ENCODE measurements around the gene APOL1.

Gene APOL1

DNA sequence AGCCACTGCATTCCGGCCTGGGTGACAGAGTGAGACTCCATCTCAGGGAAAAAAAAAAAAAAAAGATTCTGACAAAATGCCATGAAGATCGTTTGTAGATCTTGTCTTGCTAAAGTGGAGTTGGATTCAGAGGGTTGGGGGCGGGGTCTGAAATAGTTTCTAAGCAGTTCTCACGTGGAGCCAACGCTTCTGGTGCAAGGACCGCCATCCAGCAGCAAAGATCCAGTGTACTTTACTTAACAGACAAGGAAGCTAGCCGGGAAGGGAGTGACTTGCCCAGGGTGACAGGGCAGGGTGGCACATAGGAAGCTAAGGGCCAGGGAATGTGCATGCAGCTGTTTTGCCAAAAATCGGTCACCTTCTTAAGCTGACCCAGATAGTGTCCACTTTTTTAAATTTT lies 27.4 kb downstream of the APOL1 start:
- Histone ChIP-seq H3K36me3 (ENCODE audit: insufficient read depth, low read length) (peaks cover 47% of the 10 kb centered on the region), H3K9ac (ENCODE audit: low read length) (no peak overlapping the region), H3K9me2 (ENCODE audit: low read depth, low read length) (no peaks in the 10 kb centered on the region), H4K20me1 (ENCODE audit: insufficient read depth, low read length) (no peaks in the 10 kb centered on the region), H3F3A (ENCODE audit: insufficient read depth, low read length) (no peaks in the 10 kb centered on the region; the same call in 1 of the 2 replicates), H3K4me2 (ENCODE audit: low read length) (no peak overlapping the region), H2AFZ (ENCODE audit: low read length) (no peak overlapping the region), H3K27ac (ENCODE audit: low read depth, low read length, poor library complexity, severe bottlenecking) (no peak overlapping the region), H3K27me3 (ENCODE audit: insufficient read depth, low read length) (no peaks in the 10 kb centered on the region), H3K9me3 (ENCODE audit: low read length) (no peaks in the 10 kb centered on the region), H3K79me2 (ENCODE audit: insufficient read depth, low read length) (no peaks in the 10 kb centered on the region), H3K4me1 (ENCODE audit: insufficient read depth, low read length, severe bottlenecking) (peaks cover 8% of the 10 kb centered on the region), H3K4me3 (ENCODE audit: low read depth, low read length, poor library complexity, severe bottlenecking) (no peak overlapping the region)
- TF ChIP-seq CTCF (IDR thresholded peaks at IDR 0.05; ENCODE audit: low read length) = no peak
- TF ChIP-seq EZH2 (IDR thresholded peaks at IDR 0.05; ENCODE audit: borderline replicate concordance, low read length) = no peak

DNA sequence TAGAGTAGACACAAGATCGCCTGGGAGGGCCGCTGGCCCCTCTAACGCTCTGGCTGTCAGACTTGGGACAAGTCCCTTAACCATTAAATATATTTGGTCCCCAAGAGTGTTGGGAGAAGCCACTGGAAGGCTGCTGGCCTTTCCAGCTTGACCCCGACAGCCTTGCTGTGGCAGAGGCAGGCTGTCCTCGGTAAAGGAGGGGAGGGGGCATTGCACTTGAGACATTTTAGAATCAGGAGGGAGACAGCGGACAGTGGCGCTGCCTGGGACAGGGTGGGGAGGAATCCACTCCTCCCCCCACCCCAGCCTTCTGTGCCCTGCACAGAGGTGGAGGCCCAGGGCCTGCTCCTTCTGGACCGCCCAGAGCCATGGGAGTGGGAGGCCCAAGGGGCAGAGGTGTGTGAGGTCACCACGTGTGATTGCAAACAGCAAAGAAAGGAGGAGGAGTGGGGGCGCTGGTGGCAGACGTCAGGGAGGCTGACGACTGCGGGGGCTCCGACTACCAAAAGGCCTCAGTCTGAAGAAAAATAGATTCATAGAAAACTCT lies 28.9 kb downstream of the APOL1 start:
- no peaks in the 10 kb centered on the region for H3K9me2 ChIP-seq (ENCODE audit: low read depth, low read length)
- H3F3A ChIP-seq (ENCODE audit: insufficient read depth, low read length) = no peaks in the 10 kb centered on the region; the same call in 1 of the 2 replicates
- H3K9ac ChIP-seq (ENCODE audit: low read length) = no peak overlapping the region
- H3K36me3 ChIP-seq (ENCODE audit: insufficient read depth, low read length) = peaks cover 62% of the 10 kb centered on the region
- H3K4me2 ChIP-seq (ENCODE audit: low read length) = no peak overlapping the region
- no peaks in the 10 kb centered on the region for H3K79me2 ChIP-seq (ENCODE audit: insufficient read depth, low read length)
- H2AFZ ChIP-seq (ENCODE audit: low read length) = no peak overlapping the region
- H3K4me3 ChIP-seq (ENCODE audit: low read depth, low read length, poor library complexity, severe bottlenecking) = no peak overlapping the region
- no peaks in the 10 kb centered on the region for H4K20me1 ChIP-seq (ENCODE audit: insufficient read depth, low read length)
- H3K27ac ChIP-seq (ENCODE audit: low read depth, low read length, poor library complexity, severe bottlenecking) = no peak overlapping the region
- H3K9me3 ChIP-seq (ENCODE audit: low read length) = no peaks in the 10 kb centered on the region
- H3K27me3 ChIP-seq (ENCODE audit: insufficient read depth, low read length) = no peaks in the 10 kb centered on the region
- TF ChIP-seq EZH2 (IDR thresholded peaks at IDR 0.05; ENCODE audit: borderline replicate concordance, low read length) (no peak), CTCF (IDR thresholded peaks at IDR 0.05; ENCODE audit: low read length) (no peak)
- peaks cover 8% of the 10 kb centered on the region for H3K4me1 ChIP-seq (ENCODE audit: insufficient read depth, low read length, severe bottlenecking)

DNA sequence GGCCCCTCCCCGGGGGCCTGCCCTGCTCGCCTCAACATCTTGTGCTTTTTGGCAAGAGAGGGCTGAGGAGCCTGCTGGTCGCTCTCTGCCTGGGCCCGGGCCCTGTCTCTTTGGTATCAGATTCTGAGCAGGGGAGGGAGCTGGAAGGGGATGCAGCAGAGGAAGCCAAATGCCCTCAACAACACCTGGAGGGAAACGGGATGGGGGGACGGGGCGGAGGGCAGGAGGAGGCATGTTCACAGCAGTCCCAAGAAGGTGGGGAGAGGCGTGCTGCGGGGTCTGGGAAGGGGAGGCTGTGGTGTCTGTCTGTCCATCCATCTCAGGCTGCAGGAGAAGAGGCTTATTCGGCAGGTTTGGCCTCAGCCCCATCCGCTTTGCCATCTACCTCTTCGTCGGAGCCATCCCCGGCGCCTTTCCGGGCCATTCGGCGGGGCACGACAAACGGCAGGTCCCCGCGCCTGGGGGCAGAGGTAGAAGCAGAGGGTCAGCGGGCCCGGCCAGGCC lies 29.4 kb downstream of the APOL1 start:
- TF ChIP-seq CTCF (IDR thresholded peaks at IDR 0.05; ENCODE audit: low read length) (no peak), EZH2 (IDR thresholded peaks at IDR 0.05; ENCODE audit: borderline replicate concordance, low read length) (no peak)
- Histone ChIP-seq H3K4me2 (ENCODE audit: low read length) (no peak overlapping the region), H3K79me2 (ENCODE audit: insufficient read depth, low read length) (no peaks in the 10 kb centered on the region), H3K27me3 (ENCODE audit: insufficient read depth, low read length) (no peaks in the 10 kb centered on the region), H3K4me3 (ENCODE audit: low read depth, low read length, poor library complexity, severe bottlenecking) (no peak overlapping the region), H3K9ac (ENCODE audit: low read length) (no peak overlapping the region), H3F3A (ENCODE audit: insufficient read depth, low read length) (no peaks in the 10 kb centered on the region; the same call in none of the 2 replicates), H2AFZ (ENCODE audit: low read length) (no peak overlapping the region), H3K27ac (ENCODE audit: low read depth, low read length, poor library complexity, severe bottlenecking) (no peak overlapping the region), H4K20me1 (ENCODE audit: insufficient read depth, low read length) (no peaks in the 10 kb centered on the region), H3K9me2 (ENCODE audit: low read depth, low read length) (no peaks in the 10 kb centered on the region), H3K9me3 (ENCODE audit: low read length) (no peaks in the 10 kb centered on the region), H3K4me1 (ENCODE audit: insufficient read depth, low read length, severe bottlenecking) (peaks cover 8% of the 10 kb centered on the region), H3K36me3 (ENCODE audit: insufficient read depth, low read length) (peaks cover 67% of the 10 kb centered on the region)
